22Rv1 (cell line): ENCODE results near the gene GNAL.

Experiments used
- CTCF ChIP-seq: fragments of 450-650 bp; IDR thresholded peaks from 2 replicates; pipeline ENCODE4 v1.5.1; 2017; ENCODE audit warnings: mild to moderate bottlenecking
- ZFX ChIP-seq: fragments of 450-650 bp; IDR thresholded peaks from 2 replicates; pipeline ENCODE4 v1.6.1; 2017; ENCODE audit warnings: antibody characterized with exemption, borderline replicate concordance

- TF ChIP-seq CTCF (no peak), ZFX (no peak)
Measured at GRCh38 chr18:11719621-11720020, 30.6 kb downstream of the GNAL start.
